Central memory CD8-positive, alpha-beta T cell (primary cell): ENCODE data around the gene PACRG.

Experiments used
- ATAC-seq: fragments of 150-1000 bp; cut with Tn5 transposase; replicated peaks from 2 replicates; pipeline ENCODE4 v1.10.0; 2022; ENCODE audit warnings: mild to moderate bottlenecking, moderate FRiP score, moderate number of reproducible peaks; ENCODE audit not compliant: poor library complexity, severe bottlenecking; ENCODE audit errors: extremely low read depth
- DNase-seq, 2 donors: peaks; one replicate each; pipeline ENCODE4 v3.0.0; 2021; ENCODE audit warnings: low spot score in 2 of 2
- H3K27ac Mint-ChIP-seq: one replicate; pipeline ENCODE4 v1.8.0; 2022; ENCODE audit warnings: low read depth, mild to moderate bottlenecking, moderate library complexity, mixed read lengths
- H3K27me3 Mint-ChIP-seq: one replicate; pipeline ENCODE4 v1.8.0; 2022; ENCODE audit warnings: mixed read lengths
- H3K36me3 Mint-ChIP-seq: one replicate; pipeline ENCODE4 v1.8.0; 2022; ENCODE audit warnings: mild to moderate bottlenecking, moderate library complexity, mixed read lengths; ENCODE audit not compliant: insufficient read depth
- H3K4me1 Mint-ChIP-seq: one replicate; pipeline ENCODE4 v1.8.0; 2022; ENCODE audit warnings: mixed read lengths
- H3K4me3 Mint-ChIP-seq: one replicate; pipeline ENCODE4 v1.8.0; 2022; ENCODE audit warnings: mild to moderate bottlenecking, moderate library complexity, mixed read lengths
- H3K9me3 Mint-ChIP-seq: one replicate; pipeline ENCODE4 v1.8.0; 2022; ENCODE audit warnings: mixed read lengths

The PACRG gene

DNA sequence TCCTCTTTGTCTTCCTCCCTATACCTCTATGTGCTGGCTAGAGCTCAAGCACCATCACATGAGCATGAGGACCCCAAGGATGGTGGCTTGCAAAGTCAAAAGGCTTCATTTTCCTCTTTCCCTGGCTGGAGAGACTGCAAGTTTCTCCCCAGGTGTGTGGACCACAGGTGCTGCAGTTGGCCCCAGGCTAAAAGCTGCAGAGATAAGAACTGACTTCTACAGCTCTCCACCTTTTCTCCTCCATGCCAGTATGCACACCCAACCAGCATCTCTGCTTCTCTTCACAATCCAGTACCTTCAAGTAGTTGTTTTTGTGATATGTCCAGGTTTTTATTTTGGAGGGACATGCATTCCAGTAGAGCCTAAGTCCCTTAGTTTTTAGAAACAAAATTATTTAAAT, 29.3 kb upstream of the PACRG start:
- DNase-seq (no peak), ATAC-seq (no peak)
- H3K9me3 Mint-ChIP-seq = no peaks in the 10 kb centered on the region
- no peaks in the 10 kb centered on the region for H3K36me3 Mint-ChIP-seq
- H3K4me3 Mint-ChIP-seq = no peak overlapping the region
- no peak overlapping the region for H3K27ac Mint-ChIP-seq
- no peaks in the 10 kb centered on the region for H3K27me3 Mint-ChIP-seq
- H3K4me1 Mint-ChIP-seq = no peaks in the 10 kb centered on the region

DNA sequence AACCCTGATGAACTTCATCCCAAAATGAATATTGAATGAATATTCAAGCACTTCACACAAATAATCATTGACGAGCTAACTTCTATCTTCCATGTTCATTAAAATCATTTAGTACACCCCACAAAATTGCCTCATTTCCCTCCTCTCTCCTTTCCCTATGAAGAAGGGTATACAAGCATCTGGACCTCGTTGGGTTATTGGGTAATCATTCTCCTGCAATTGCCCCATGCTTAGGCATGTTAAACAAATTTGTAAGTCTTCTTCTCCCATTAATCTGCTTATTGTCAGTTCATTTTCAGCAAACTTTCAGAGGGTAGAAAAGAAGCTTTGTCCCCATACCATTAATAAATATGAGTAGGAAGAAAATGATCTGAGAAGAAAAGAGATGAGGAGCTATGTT, 27.8 kb upstream of the PACRG start:
- Mint-ChIP-seq H3K4me3 (no peak overlapping the region), H3K27me3 (no peaks in the 10 kb centered on the region), H3K4me1 (no peaks in the 10 kb centered on the region), H3K27ac (no peak overlapping the region), H3K36me3 (no peaks in the 10 kb centered on the region), H3K9me3 (no peaks in the 10 kb centered on the region)
- ATAC-seq (no peak), DNase-seq (no peak)

DNA sequence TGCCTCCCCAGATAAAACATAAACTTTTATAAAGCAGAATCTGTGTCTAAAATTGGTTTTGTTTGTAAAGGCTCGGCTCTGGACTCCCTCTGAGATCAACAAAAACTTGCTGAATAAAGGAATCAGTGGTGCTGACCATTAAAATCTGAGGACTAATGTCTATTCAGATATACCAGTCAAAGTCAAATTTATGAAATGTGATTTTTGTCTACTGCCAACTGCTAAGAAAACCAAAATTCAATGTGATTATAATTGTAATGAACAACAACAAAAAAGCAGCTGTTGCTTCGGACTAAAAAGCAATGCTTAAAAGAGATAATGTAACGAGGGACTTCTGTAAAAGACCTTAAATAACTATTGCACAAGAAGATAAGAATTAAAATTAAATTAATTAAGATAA, 26.8 kb upstream of the PACRG start:
- no peak for DNase-seq
- Mint-ChIP-seq H3K4me1 (no peaks in the 10 kb centered on the region), H3K36me3 (no peaks in the 10 kb centered on the region), H3K27me3 (no peaks in the 10 kb centered on the region), H3K27ac (no peak overlapping the region), H3K9me3 (no peaks in the 10 kb centered on the region), H3K4me3 (no peak overlapping the region)
- ATAC-seq = no peak

DNA sequence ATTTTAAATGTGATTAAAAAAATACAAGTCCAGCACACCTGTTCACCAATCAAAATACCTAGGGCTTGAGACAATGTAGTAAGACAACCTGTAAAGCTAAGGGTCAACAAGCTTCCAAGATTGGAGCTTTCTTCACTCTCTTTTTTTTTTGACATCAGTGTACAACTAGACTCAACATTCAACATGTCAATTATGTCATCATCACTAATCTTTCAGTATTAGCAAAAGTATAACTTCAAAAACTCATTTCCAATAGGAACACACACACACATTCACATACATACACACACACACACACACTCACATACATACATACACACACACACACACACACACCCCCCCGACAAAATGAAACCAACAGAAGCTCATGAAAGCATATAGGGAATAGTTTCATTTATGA, 26.2 kb upstream of the PACRG start:
- ATAC-seq (no peak), DNase-seq (no peak)
- H3K4me3 Mint-ChIP-seq = no peak overlapping the region
- H3K27ac Mint-ChIP-seq = no peak overlapping the region
- no peaks in the 10 kb centered on the region for H3K9me3 Mint-ChIP-seq
- H3K4me1 Mint-ChIP-seq = peaks cover 4% of the 10 kb centered on the region
- no peaks in the 10 kb centered on the region for H3K27me3 Mint-ChIP-seq
- no peaks in the 10 kb centered on the region for H3K36me3 Mint-ChIP-seq

DNA sequence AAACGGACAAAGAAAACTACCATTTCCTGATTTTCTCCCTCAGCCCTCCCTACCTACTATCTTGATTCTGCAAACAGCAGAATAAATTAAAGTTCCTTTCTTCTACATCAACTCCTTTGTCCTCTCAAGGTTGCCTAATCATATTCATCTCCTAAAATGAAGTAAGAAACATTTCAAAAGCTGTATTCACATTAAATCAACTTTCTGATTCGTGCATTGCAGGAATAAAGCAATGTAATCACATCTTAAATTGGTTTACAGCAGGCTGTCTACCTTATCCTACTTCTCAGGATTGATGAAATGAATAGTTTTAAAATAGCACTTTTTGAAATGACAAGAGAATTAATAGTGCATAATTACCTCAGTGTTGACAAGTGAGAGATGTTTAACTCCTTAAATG, 25.3 kb upstream of the PACRG start:
- Mint-ChIP-seq H3K9me3 (no peaks in the 10 kb centered on the region), H3K4me1 (peaks cover 5% of the 10 kb centered on the region), H3K36me3 (no peaks in the 10 kb centered on the region), H3K4me3 (no peak overlapping the region), H3K27me3 (no peaks in the 10 kb centered on the region), H3K27ac (no peak overlapping the region)
- ATAC-seq = no peak
- DNase-seq = no peak

DNA sequence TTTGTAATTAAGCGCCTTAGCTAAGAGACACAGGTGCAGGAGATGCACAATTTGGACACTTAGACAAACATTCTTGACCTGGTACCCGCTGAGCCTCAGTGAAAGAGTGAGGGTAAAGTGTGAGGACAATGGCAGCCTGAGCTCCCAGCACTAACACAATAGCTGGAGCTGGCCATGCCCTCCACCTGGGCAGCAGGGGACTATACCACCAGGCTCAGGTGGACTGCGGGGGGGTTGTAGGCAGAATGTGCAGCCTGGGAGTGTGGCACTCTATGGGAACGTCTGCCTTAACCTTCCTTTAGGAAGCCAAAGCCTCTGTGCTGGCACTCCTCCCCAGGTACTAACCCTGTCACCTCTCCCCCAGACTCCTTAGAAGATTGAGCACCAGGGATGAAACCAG, 23.8 kb upstream of the PACRG start:
- H3K4me3 Mint-ChIP-seq = no peak overlapping the region
- H3K9me3 Mint-ChIP-seq = no peaks in the 10 kb centered on the region
- H3K36me3 Mint-ChIP-seq = no peaks in the 10 kb centered on the region
- DNase-seq = no peak
- H3K27ac Mint-ChIP-seq = no peak overlapping the region
- no peaks in the 10 kb centered on the region for H3K27me3 Mint-ChIP-seq
- peaks cover 5% of the 10 kb centered on the region for H3K4me1 Mint-ChIP-seq
- no peak for ATAC-seq

DNA sequence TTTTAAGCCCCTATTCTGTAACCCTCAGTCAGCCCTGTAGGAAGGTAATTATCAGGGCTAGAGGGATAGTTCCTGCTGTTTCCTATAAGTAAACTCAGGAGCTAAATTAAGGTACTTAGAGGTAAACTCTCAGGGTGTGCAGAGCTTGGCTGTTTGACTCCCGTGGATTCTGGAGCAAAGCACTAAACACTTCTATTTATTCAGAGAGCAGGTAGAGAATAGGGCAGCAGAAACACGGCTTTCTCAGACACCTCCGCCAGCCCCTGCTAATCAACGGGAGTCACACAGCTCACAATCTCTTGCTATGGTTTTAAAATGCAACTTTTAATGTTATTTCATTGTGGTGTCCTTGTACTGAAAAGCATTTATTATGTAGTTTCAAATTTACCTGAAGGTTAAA, 22.0 kb upstream of the PACRG start:
- Mint-ChIP-seq H3K27ac (no peak overlapping the region), H3K4me1 (peaks cover 5% of the 10 kb centered on the region), H3K36me3 (no peaks in the 10 kb centered on the region), H3K9me3 (no peaks in the 10 kb centered on the region), H3K4me3 (no peak overlapping the region), H3K27me3 (no peaks in the 10 kb centered on the region)
- DNase-seq = no peak
- no peak for ATAC-seq

DNA sequence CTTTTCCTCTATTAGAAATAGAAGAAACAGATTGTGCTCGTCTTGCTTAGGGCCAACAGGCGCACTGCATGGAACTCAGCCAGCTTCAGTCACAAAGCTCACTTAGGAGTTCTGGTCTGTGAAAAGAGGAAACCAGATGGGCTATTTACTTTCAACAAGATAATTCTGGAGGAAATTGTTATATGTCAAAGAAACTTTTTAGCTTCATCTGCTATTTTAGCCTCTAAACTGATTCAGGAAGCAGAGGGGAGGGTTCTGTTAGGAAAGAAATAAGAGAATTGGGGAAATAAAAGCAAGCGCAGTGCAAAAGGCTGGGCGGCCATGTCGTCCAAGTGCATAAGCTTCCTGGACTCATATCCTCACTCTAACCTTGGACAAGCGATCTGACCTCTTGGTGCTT, 21.5 kb upstream of the PACRG start:
- Mint-ChIP-seq H3K27ac (no peak overlapping the region), H3K27me3 (no peaks in the 10 kb centered on the region), H3K4me3 (no peak overlapping the region), H3K36me3 (no peaks in the 10 kb centered on the region), H3K4me1 (peaks cover 5% of the 10 kb centered on the region), H3K9me3 (no peaks in the 10 kb centered on the region)
- ATAC-seq = no peak
- DNase-seq = no peak

DNA sequence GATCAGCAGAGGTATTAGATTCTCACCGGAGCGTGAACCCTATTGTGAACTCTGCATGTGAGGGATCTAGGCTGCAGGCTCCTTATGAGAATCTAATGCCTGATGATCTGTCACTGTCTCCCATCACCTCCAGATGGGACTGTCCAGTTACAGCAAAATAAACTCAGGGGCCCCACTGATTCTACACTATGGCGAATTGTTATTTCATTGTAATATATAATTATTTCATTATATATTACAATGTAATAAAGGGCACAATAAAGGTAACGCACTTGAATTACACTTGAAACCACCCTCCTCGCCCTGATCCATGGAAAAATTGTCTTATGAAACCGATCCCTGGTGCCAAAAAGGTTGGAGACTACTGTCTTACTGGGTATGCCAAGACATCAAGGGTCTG, 18.8 kb upstream of the PACRG start:
- H3K4me1 Mint-ChIP-seq = peaks cover 5% of the 10 kb centered on the region
- no peak for DNase-seq

DNA sequence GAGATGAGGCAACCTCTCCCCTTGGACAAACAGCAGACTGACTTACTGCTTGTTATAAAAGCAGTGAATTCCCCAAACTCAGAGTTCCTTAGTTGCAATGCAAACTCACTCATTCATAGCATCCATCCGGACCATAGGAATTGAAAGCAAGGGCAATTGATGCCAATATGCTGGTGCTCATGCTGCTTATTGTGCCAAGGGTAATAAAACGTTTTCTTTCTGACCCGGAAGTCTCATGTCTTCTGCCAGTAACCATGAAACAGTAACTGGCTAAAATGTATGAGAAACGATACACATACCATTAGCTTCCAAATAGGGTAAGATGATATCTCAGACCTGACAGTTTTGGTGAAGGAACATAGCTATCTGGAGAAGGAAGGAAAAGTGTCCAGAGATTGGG, 18.3 kb upstream of the PACRG start:
- DNase-seq (no peak), ATAC-seq (no peak)
- H3K27ac Mint-ChIP-seq = no peak overlapping the region
- no peaks in the 10 kb centered on the region for H3K9me3 Mint-ChIP-seq
- no peak overlapping the region for H3K4me3 Mint-ChIP-seq
- peaks cover 5% of the 10 kb centered on the region for H3K4me1 Mint-ChIP-seq
- no peaks in the 10 kb centered on the region for H3K27me3 Mint-ChIP-seq
- no peaks in the 10 kb centered on the region for H3K36me3 Mint-ChIP-seq

More for the DNA sequence above, 18.8 kb upstream of the PACRG start:
- no peak overlapping the region for H3K27ac Mint-ChIP-seq
- H3K9me3 Mint-ChIP-seq = no peaks in the 10 kb centered on the region
- H3K36me3 Mint-ChIP-seq = no peaks in the 10 kb centered on the region
- no peaks in the 10 kb centered on the region for H3K27me3 Mint-ChIP-seq
- H3K4me3 Mint-ChIP-seq = no peak overlapping the region
- no peak for ATAC-seq

DNA sequence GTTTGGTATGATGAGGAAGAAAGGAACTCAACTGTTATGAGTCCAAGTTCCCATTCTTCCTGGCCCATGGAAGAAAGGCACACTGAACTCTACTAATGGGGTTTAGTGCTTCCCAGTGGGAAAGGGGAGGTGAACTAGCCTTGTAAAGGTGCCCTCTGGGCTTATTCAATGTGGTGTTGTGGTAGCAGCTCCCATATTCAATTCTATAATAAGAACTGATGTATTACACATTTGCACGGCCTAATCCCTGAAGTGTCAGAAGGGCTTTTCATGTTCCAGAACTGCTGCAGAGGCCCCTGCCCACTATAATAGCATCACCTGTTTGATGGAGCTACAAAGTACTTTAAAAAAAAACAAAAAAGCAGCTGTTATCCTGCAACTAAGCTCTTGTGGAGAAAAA, 17.4 kb upstream of the PACRG start:
- DNase-seq (no peak), ATAC-seq (no peak)
- Mint-ChIP-seq H3K4me3 (no peak overlapping the region), H3K4me1 (peaks cover 5% of the 10 kb centered on the region), H3K27ac (no peak overlapping the region), H3K36me3 (no peaks in the 10 kb centered on the region), H3K9me3 (no peaks in the 10 kb centered on the region), H3K27me3 (no peaks in the 10 kb centered on the region)

DNA sequence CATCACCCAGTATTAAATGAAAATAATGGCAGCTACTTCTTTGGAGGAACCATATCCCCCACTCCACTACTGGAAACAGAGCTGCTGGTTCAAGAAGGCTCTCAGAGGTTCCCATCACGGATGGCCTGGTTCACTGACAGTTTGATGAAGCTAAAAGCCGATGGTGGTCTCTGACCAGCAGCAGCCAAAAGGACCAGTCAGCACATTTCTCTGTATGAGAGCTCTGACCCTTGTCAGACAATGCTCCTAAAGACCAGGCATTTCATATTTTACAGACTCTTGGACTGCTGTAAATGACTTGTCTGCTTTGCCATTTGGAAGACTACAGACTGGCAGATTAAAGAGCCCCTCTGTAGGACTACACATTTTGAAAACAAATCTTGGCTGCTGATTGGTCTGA, 16.8 kb upstream of the PACRG start:
- ATAC-seq (no peak), DNase-seq (no peak)
- Mint-ChIP-seq H3K36me3 (no peaks in the 10 kb centered on the region), H3K4me1 (peaks cover 5% of the 10 kb centered on the region), H3K4me3 (no peak overlapping the region), H3K27me3 (no peaks in the 10 kb centered on the region), H3K27ac (no peak overlapping the region), H3K9me3 (peaks cover 4% of the 10 kb centered on the region)

DNA sequence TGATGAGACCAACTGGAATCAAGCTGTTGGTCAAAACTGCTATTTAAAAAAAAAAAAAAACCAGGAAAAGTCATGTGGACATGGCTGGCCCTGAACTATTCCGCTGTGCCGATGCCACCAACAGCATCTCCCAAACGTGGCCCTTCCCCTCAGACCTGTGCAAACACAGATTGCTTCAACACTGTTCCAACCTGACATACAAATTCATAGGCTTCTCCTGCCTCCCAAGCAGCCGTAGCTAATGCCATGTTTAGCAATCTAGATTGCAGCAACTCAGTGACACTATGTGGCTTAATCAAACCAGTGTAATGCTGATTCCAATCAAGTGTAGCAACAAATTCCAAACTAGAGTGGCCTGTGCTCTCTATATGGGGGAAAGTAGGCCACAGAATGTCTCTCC, 16.4 kb upstream of the PACRG start:
- no peak overlapping the region for H3K27ac Mint-ChIP-seq
- H3K4me3 Mint-ChIP-seq = no peak overlapping the region
- no peak for ATAC-seq
- peaks cover 2% of the 10 kb centered on the region for H3K4me1 Mint-ChIP-seq
- H3K36me3 Mint-ChIP-seq = no peaks in the 10 kb centered on the region
- no peak for DNase-seq
- no peaks in the 10 kb centered on the region for H3K27me3 Mint-ChIP-seq
- H3K9me3 Mint-ChIP-seq = peaks cover 5% of the 10 kb centered on the region

DNA sequence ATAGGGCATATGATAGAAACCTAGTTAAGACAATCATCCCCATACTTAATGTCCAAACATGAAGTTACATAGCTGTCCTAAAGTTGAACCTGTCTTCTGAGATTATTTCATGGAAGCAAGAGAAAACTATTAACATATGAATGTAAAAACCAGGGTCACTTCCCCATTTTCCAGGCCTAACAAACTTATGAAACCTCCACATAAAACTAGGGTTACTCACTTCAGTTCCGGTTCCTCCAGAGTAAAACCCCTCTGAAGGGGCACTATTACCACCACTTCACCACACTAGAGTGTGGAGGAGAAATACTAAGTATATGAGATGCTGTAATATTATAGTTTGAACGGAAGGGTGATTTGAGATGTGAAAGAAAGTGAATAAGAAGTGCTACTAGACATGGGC, 15.1 kb upstream of the PACRG start:
- Mint-ChIP-seq H3K36me3 (no peaks in the 10 kb centered on the region), H3K4me1 (no peaks in the 10 kb centered on the region), H3K27ac (no peak overlapping the region), H3K4me3 (no peak overlapping the region), H3K27me3 (no peaks in the 10 kb centered on the region), H3K9me3 (peaks cover 12% of the 10 kb centered on the region)
- ATAC-seq = no peak
- DNase-seq = no peak
